K562 (cell line): Measurements from ENCODE around the gene ARL6IP4.

ENCODE experiments used
- ATF2 ChIP-seq: sonication (generic); formaldehyde crosslinking; IDR thresholded peaks from 2 replicates; pipeline ENCODE4 v1.8.1; 2022; ENCODE audit warnings: missing genetic modification reagents
- MYNN ChIP-seq, 2 experiments: sonication (generic); formaldehyde crosslinking in 1 of 2; IDR thresholded peaks; 2 replicates each; pipeline versions ENCODE4 v1.5.0 to v1.6.1; 2016 to 2020; ENCODE audit warnings: antibody characterized with exemption in 1 of 2, missing genetic modification reagents in 1 of 2
- ZBTB1 ChIP-seq: sonication (generic); formaldehyde crosslinking; IDR thresholded peaks from 2 replicates; pipeline ENCODE4 v1.8.1; 2023; ENCODE audit warnings: missing genetic modification reagents, low read depth, mild to moderate bottlenecking, borderline replicate concordance
- TF ChIP-seq, protein P1 (sequence below): sonication (generic); formaldehyde crosslinking; IDR thresholded peaks from 2 replicates; pipeline ENCODE4 v1.8.0; 2022; ENCODE audit warnings: missing genetic modification reagents, mild to moderate bottlenecking, borderline replicate concordance

- no peak for TF ChIP-seq ZBTB1 (CRISPR knock-in tag)
- TF ChIP-seq ATF2: no peak
- TF ChIP-seq, protein P1, sequence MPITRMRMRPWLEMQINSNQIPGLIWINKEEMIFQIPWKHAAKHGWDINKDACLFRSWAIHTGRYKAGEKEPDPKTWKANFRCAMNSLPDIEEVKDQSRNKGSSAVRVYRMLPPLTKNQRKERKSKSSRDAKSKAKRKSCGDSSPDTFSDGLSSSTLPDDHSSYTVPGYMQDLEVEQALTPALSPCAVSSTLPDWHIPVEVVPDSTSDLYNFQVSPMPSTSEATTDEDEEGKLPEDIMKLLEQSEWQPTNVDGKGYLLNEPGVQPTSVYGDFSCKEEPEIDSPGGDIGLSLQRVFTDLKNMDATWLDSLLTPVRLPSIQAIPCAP (CRISPR knock-in tag): no peak
- no peak for TF ChIP-seq MYNN (IDR thresholded peaks at IDR 0.05)
- TF ChIP-seq MYNN (CRISPR knock-in tag; IDR thresholded peaks at IDR 0.05): no peak
Measured at GRCh38 chr12:122960193-122960569, 20.3 kb upstream of the ARL6IP4 start.
